Stimulated activated CD4-positive, alpha-beta T cell treated with anti-CD3 and anti-CD28 coated beads, Interleukin-2, amount 100 ng/mL, for 4 hours (primary cell): ENCODE results near the gene TMEM134.
A peak's percentile ranks its signal among the peaks of the same experiment; 100 is the strongest.
"Not testable (repeated sequence)": the region's sequence is repeated elsewhere in the genome, so short reads cannot be mapped to it uniquely, and the experiment has no call there.

Source experiments
- DNase-seq: peaks from one replicate; pipeline ENCODE4 v3.0.0-alpha.2; 2020; ENCODE audit warnings: low read depth

The TMEM134 gene

GRCh38 chr11:67485873-67486361 lies 16.9 kb upstream of the TMEM134 start:
- DNase-seq: not testable (repeated sequence)

- DNase-seq: no peak
Observed at GRCh38 chr11:67484847-67485311, 15.8 kb upstream of the TMEM134 start.

DNA sequence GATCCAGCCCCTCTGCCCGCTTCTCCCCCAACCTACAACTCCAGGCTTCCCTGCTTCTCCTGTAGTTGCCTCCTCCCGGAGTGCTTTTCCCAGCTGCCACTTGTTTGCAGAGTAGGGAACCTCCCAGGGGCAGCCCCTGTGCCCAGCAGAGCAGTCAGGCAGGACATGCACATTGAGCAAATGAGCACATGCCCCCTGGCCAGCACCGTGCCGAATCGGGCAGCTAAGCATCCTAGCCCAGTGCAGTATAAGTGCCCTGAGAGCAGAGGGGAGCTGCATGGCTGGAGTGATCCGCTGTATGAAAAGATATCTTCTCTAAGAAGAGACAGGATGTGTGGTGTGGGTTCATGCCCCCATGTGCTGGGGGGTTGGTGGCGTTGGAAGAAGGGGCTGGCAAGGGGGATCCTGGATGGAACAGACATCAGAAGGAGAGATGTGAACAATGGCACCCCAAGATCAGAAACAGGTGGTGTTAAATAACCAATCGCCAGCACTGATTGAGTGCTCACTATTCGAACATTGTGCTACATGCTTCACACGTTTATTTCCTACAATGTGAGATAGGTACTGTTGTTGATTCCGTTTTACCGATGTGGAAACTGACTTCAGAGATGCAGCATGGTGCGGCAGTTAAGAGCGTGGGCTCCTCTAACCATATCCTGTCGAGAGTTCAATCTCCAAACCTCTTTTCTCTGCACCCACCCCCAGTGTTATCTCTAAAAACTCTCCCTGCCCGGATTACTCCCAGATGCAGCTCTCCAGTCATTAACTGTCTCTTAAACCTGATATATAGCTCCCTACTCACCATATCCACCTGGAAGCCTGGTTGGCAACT lies 15.0 kb upstream of the TMEM134 start:
- DNase-seq: no peak

DNA sequence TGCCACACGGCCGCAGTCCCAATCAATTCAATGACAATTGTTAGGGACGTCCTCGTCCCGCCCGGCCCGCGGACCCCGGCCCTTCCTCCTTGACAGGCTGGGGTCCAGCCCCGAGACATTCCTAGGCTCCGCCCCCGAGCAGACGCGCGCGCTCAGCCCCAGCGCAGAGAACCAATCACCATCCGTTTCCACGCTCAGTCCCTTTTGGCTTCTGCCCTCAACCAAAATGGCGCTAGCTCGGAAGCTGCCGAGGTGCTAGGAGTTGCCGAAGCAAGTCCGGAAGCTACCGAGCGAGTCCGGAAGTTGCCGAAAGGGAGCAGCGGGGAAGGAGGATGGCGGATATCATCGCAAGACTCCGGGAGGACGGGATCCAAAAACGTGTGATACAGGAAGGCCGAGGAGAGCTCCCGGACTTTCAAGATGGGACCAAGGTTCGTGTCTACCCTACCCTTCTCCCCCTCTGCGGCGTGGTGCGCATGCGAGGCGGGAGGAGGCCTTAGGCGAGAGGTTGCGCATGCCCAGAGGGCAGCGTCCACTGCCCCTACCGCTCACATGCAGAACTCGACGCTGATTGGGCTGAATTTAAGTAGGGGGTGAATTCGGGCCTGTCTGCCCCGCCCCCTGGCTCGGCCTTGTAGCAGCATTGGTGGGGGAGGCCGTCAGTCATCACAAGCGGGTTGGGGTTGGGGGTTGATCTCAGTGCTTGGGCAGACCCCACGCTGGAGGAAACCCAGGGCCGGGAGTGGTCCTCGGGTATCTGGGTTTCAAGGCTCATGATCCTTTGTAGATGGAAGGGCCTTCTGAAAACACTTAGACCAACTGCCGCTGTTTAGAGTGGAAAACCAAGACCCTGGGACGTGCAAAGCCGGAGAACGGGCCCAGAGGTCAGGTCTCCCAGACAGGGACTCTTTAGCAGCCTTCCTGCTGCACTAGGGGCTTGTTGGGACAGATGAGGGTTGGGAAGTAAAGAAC lies 14.1 kb upstream of the TMEM134 start, which contains the start of gene AIP:
Gene AIP (plus strand): TSS at position 200 of the 972 bp plus-strand sequence. CDS start 133 bp downstream, at position 333.
- DNase-seq: peak; percentile 96

- no peak for DNase-seq
Observed at GRCh38 chr11:67482275-67482826, 13.3 kb upstream of the TMEM134 start.

GRCh38 chr11:67477344-67478050 lies 8.4 kb upstream of the TMEM134 start:
- not testable (repeated sequence) for DNase-seq

GRCh38 chr11:67476692-67477091 lies 7.6 kb upstream of the TMEM134 start:
- not testable (repeated sequence) for DNase-seq

DNA sequence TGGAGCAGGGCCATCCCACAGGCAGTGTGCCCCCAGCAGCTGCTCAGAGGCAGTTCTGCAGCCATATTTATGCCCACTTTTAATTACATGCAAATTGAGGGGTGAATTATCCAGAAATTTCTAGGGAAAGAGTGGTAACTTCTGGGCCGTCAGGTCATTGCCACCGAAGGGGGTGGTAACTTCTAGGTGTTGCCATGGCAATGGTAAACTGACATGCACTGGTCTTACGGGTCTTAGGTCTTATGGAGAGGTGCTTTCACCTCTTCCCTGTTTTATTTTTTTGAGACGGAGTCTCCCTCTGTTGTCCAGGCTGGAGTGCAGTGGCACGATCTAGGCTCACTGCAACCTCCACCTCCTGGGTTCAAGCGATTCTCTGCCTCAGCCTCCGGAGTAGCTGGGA lies 3.8 kb upstream of the TMEM134 start:
- no peak for DNase-seq

GRCh38 chr11:67470337-67471002 lies 1.4 kb upstream of the TMEM134 start:
- DNase-seq: no peak

GRCh38 chr11:67469508-67469811 lies 409 bp upstream of the TMEM134 start:
- DNase-seq: no peak

DNA sequence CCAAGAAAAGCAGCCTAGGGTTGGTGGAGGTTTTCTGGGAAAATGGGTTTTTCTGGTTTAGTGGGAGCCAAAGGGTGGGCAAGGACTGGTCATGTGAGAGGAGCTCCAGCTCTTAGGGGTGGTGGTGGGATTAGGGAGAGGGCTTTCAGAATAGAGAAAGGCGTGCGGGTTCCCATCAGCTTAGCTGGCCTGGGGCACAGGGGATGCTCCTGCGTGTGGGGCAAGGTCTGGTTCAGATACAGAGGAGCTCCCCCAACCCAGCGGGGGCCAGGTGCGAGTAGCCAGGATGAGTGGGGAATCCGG lies 644 bp downstream of the TMEM134 start:
- no peak for DNase-seq

DNA sequence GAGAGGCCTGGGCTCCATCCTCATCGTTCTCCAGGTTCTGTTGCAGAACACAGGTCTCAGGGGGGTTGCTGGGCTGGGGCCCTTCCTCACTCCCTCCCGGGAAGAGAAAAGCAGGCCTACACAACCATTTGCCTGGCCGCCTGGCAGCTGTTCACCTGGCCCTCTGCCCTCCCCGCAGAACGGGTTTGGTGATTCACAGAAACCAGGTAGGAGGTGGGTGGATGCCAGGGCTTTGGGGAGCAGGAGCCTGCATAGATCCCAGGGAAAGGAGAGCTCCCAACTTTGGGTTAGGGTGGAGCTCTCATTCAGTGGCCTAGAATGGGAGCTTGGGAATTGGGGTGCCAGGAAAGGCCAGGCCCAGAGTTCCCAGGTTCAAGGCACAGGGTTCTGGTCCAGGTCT lies 995 bp downstream of the TMEM134 start:
- no peak for DNase-seq

DNA sequence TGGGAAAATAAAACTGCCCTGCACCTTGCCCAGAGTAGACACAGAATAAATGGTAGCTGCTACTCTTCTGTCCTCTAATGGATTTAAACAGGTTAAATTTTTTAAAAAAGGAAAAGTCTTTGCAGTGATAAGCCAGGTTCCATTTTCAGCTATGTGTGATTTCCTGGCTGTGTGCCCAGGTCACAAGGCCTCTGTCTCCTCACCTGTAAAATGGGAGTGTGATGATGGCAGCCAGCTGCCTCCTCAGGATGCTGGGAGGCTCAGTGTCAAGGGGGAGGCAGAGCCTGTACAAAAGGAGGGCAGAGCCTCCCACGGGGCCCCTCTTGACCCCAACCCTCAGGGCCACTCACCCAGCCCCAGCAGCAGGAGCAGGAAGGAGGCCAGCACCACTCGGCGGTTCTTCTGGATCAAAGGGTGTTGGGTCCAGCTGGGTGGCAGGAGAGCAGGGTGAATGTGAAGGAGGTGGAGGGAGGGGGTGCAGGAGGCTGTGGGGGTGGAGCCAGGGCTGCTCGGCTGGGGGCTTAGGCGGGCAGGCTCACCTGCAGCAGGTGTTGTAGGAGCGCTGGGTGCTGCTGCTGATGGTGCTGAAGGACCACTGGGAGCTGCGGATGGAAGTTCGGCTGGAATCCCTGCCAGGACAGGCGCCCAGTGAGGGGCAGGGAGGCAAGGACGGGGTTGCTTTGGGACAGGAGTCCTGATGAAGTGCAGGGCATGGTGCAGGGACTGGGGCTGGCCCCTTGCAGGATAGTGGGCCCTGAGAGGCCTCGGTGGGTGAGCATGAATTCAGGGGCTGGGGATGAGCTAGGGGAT lies 1.9 kb downstream of the TMEM134 start:
- DNase-seq: no peak

GRCh38 chr11:67466367-67466766 lies 2.7 kb downstream of the TMEM134 start:
- DNase-seq: no peak

GRCh38 chr11:67465530-67465929 lies 3.5 kb downstream of the TMEM134 start:
- not testable (repeated sequence) for DNase-seq

DNA sequence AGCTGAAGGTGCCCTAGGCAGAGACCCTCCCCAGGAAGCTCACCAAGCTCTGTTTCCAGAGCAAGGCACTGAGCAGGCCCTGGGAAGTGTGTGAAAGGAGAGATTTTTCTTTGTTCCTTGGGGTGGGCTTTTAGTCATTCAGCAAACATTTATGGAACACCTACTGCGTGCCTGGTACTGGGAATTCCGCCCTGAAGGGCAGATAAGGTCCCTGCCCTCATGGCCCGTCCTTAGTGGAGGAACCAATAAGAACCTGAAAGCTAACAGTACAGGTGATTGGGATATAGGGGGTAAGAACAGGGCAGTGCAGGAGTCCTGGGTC lies 3.9 kb downstream of the TMEM134 start:
- no peak for DNase-seq

- DNase-seq: peak; percentile 87
Observed at GRCh38 chr11:67464411-67465188, 4.5 kb downstream of the TMEM134 start.

GRCh38 chr11:67463680-67464410 lies 5.2 kb downstream of the TMEM134 start:
- no peak for DNase-seq

GRCh38 chr11:67463186-67463585 lies 5.9 kb downstream of the TMEM134 start:
- no peak for DNase-seq
